Measurements from ENCODE around the gene UCKL1. TPM values are rescaled to one million over a fixed set of nuclear protein-coding genes. Genes with fewer than 3 reads are reported as not detected.
"Not testable (repeated sequence)": the region's sequence is repeated elsewhere in the genome, so short reads cannot be mapped to it uniquely, and the experiment has no call there.

UCKL1 gene
- total RNA-seq, 1 donor from 2014 or later: 27.2 TPM

DNA sequence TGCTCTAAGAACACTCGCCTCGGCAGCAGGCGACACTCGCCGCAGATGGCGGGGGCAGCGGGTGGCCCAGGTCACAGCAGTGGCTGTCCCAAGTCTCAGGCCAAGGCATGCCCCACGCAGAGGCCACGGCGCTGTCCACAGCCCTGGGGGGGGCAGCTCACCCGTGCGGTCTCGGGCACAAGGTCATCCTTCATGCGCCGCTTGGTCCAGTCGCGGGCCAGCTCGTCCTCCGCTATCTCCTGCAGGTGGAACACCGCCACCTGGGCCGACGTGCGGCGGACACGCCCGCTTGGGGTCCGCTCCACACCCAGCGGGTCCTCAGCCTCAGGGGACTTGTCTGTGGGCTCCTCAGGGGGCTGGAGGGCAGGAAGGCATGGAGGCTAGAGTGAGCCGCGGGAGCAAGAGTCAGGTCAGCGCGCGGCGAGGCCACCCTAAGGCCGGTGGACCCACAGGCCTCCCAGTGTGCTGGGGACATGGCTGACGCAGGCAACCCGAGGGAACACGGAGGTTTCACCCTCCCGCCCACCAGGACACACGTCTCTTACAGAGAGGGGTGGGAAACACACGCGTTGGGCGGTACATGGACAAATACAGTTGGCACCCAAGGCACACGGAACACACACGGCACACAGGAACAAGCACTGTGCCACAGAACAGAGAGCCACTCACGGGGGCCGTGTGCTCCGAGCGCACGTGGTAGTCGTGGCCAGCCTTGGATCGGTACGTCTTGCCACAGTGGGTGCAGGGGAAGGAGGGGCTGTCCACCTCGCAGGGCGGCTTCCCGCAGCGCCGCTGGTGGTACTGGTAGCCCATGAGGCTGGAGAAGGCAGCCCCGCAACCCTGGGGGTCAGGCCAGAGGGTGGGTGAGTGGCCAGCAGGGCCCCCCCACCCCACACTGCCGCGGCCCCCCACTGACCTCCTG, 6.5 kb upstream of the UCKL1 start:
- no peak for TF ChIP-seq CTCF (IDR thresholded peaks at IDR 0.05)
- Mint-ChIP-seq H3K27ac (ENCODE audit: unreplicated experiment) (no peak overlapping the region), H3K27me3 (ENCODE audit: low read depth) (no peaks in the 10 kb centered on the region), H3K4me3 (ENCODE audit: unreplicated experiment) (no peak overlapping the region), H3K4me1 (ENCODE audit: low read depth) (peaks cover 9% of the 10 kb centered on the region), H3K9me3 (ENCODE audit: low read depth) (no peaks in the 10 kb centered on the region), H3K36me3 (ENCODE audit: low read depth) (peaks cover 6% of the 10 kb centered on the region)
- DNase-seq (ENCODE audit: low spot score): no peak

DNA sequence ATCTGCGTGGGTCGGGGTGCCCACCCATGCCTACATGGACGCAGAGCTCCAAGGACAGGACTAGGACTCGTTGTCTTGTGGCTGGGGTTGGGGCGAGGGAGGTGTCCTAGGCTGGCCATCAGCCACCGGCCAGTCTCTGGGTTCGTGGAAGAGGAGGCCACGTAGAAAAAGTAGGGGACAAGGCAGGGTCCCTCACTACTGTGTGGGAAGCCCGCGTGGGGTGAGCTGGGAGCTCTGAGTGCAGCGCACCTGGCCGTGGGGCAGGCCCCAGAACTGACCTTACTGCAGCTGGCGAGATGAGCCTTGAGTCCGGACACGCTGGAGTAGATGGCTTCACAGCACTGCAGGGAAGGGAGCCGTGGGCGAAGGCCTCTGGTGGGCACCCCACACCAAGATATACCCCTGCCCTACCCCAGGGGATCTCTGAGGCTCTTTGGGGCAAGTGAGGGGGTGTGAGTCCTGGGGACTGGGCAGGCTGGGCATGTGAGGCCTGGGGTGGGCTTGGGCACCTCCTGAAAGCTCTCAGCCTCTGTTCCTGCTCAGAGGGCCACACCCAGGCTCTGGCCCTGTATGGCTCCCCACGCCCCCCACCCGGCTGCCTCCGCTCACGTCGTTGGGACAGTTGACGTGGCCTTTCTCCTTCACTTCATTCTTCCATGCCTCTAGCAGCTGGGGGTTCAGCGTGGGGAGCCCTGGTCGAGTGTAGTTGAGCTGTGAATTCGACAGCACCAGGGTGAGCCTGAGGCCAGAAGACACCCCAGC, 5.6 kb upstream of the UCKL1 start:
- H3K4me3 Mint-ChIP-seq (ENCODE audit: unreplicated experiment): no peak overlapping the region

DNA sequence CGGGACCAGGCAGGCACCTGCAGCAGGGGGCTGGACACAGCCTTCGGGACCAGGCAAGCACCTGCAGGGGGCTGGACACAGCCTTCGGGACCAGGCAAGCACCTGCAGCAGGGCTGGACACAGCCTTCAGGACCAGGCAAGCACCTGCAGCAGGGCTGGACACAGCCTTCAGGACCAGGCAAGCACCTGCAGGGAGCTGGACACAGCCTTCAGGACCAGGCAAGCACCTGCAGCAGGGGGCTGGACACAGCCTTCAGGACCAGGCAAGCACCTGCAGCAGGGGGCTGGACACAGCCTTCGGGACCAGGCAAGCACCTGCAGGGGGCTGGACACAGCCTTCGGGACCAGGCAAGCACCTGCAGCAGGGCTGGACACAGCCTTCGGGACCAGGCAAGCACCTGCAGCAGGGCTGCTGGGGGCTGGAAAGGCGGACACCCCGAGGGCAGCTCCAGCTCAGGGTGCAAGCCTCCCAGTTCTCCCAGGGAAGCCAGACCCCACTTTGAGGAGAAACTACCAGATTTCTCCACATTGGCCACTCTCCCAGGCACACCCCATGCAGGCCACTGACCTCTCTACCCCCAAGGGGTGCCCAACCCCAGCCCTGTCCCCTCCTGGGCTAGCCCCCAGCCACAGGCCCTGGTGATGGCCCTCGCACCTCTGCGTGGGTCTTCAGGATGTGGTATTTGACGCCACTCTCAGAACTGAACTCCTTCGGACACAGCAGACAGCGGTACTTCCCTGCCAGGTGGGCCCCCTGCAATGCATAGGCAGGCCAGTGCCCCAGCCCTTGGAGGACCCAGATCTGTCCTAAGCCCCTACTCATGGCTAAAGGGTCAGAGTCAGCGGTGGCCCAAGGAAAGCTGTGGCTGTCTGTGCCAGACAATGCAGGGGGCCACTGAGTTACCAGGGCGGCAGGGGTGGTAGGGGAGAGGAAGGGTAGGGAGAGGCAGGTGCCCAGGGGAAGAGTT, 4.7 kb upstream of the UCKL1 start:
- H3K36me3 Mint-ChIP-seq (ENCODE audit: low read depth); DNase-seq (ENCODE audit: low spot score); H3K27ac Mint-ChIP-seq (ENCODE audit: unreplicated experiment); H3K27me3 Mint-ChIP-seq (ENCODE audit: low read depth); H3K9me3 Mint-ChIP-seq (ENCODE audit: low read depth); H3K4me3 Mint-ChIP-seq (ENCODE audit: unreplicated experiment): not testable (repeated sequence)
- H3K4me1 Mint-ChIP-seq (ENCODE audit: low read depth): peaks cover 15% of the 10 kb centered on the region

More for the DNA sequence above, 5.6 kb upstream of the UCKL1 start:
- Mint-ChIP-seq H3K36me3 (ENCODE audit: low read depth) (peaks cover 6% of the 10 kb centered on the region), H3K4me1 (ENCODE audit: low read depth) (peaks cover 15% of the 10 kb centered on the region), H3K27me3 (ENCODE audit: low read depth) (no peaks in the 10 kb centered on the region), H3K9me3 (ENCODE audit: low read depth) (no peaks in the 10 kb centered on the region), H3K27ac (ENCODE audit: unreplicated experiment) (no peak overlapping the region)
- TF ChIP-seq CTCF (IDR thresholded peaks at IDR 0.05): no peak
- no peak for DNase-seq (ENCODE audit: low spot score)

- H3K27ac Mint-ChIP-seq (ENCODE audit: unreplicated experiment): no peak overlapping the region
- peaks cover 21% of the 10 kb centered on the region for H3K4me1 Mint-ChIP-seq (ENCODE audit: low read depth)
- H3K27me3 Mint-ChIP-seq (ENCODE audit: low read depth): no peaks in the 10 kb centered on the region
- H3K9me3 Mint-ChIP-seq (ENCODE audit: low read depth): no peaks in the 10 kb centered on the region
- DNase-seq (ENCODE audit: low spot score): no peak
- H3K36me3 Mint-ChIP-seq (ENCODE audit: low read depth): peaks cover 4% of the 10 kb centered on the region
- TF ChIP-seq CTCF (IDR thresholded peaks at IDR 0.05): no peak
- no peak overlapping the region for H3K4me3 Mint-ChIP-seq (ENCODE audit: unreplicated experiment)
These were observed 3.5 kb upstream of the UCKL1 start for GRCh38 chr20:63959699-63960075.

- no peak for TF ChIP-seq CTCF (IDR thresholded peaks at IDR 0.05)
- Mint-ChIP-seq H3K4me1 (ENCODE audit: low read depth) (peaks cover 27% of the 10 kb centered on the region), H3K27me3 (ENCODE audit: low read depth) (no peaks in the 10 kb centered on the region), H3K9me3 (ENCODE audit: low read depth) (no peaks in the 10 kb centered on the region), H3K36me3 (ENCODE audit: low read depth) (peaks cover 4% of the 10 kb centered on the region), H3K4me3 (ENCODE audit: unreplicated experiment) (no peak overlapping the region), H3K27ac (ENCODE audit: unreplicated experiment) (no peak overlapping the region)
- no peak for DNase-seq (ENCODE audit: low spot score)
These were observed 2.9 kb upstream of the UCKL1 start for GRCh38 chr20:63958964-63959698.
